HEK293T (cell line): ENCODE data around the gene PITRM1.

Experiments
- ARNT ChIP-seq: fragments of 450-650 bp; IDR thresholded peaks from 2 replicates; pipeline ENCODE4 v1.6.1; 2017; ENCODE audit warnings: mild to moderate bottlenecking
- ELF4 ChIP-seq: fragments of 450-650 bp; IDR thresholded peaks from 2 replicates; pipeline ENCODE4 v1.6.1; 2017; ENCODE audit warnings: antibody characterized with exemption
- FOXA1 ChIP-seq: fragments of 450-650 bp; IDR thresholded peaks from 2 replicates; pipeline ENCODE4 v1.6.1; 2016; ENCODE audit warnings: mild to moderate bottlenecking
- HDGF ChIP-seq: fragments of 450-650 bp; IDR thresholded peaks from 2 replicates; pipeline ENCODE4 v1.6.1; 2017; ENCODE audit warnings: antibody characterized with exemption, borderline replicate concordance
- SP1 ChIP-seq: fragments of 450-650 bp; IDR thresholded peaks from 2 replicates; pipeline ENCODE4 v1.6.1; 2017

DNA sequence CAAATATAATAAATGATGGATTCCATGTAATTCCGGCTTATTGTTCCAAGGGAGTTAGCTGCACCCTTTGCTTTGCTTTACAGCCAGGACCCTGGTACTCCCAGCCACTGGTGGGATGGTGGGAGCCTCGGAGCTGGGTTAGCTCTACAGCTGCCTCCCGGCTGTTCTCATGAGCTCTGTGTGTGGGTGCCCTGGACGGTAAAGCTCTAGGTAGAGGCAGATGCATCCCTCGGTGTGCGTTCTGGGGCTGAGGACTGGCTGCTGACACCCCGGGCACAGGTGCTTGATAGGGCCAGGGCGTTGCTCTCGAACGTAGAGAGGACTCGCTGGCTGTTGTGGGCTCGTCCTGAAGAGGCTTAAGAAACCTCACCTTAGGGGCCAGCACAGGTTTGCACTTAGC lies 55.1 kb downstream of the PITRM1 start:
- no peak for TF ChIP-seq HDGF
- TF ChIP-seq FOXA1, result no peak
- no peak for TF ChIP-seq SP1
- TF ChIP-seq ELF4, result no peak
- TF ChIP-seq ARNT, result no peak
